ENCODE results near the gene MAS1L.
"Not testable (repeated sequence)": the region's sequence is repeated elsewhere in the genome, so short reads cannot be mapped to it uniquely, and the experiment has no call there.

The MAS1L gene

GRCh38 chr6:29478740-29479139 lies 9.0 kb downstream of the MAS1L start:
- no peak for DNase-seq

- DNase-seq, result no peak
Measured at GRCh38 chr6:29477923-29478450, 9.8 kb downstream of the MAS1L start.

- DNase-seq, result no peak
Measured at GRCh38 chr6:29474996-29475395, 12.8 kb downstream of the MAS1L start.

- DNase-seq, result no peak
Measured at GRCh38 chr6:29466241-29466640, 21.5 kb downstream of the MAS1L start.

- no peak for DNase-seq
Measured at GRCh38 chr6:29465801-29466200, 22.0 kb downstream of the MAS1L start.

GRCh38 chr6:29465279-29465678 lies 22.5 kb downstream of the MAS1L start:
- no peak for DNase-seq

GRCh38 chr6:29462022-29462421 lies 25.7 kb downstream of the MAS1L start:
- no peak for DNase-seq

GRCh38 chr6:29461021-29461814 lies 26.5 kb downstream of the MAS1L start:
- no peak for DNase-seq

- no peak for DNase-seq
Measured at GRCh38 chr6:29456971-29457370, 30.8 kb downstream of the MAS1L start, which contains the start of the genes OR11A1 and OR2H1. Gene OR11A1 (minus strand): TSS chr6:29457071. CDS start chr6:29427641, 29,430 bp downstream. Gene OR2H1 (plus strand): TSS chr6:29457155. CDS start chr6:29461770, 4,615 bp downstream.

- no peak for DNase-seq
Measured at GRCh38 chr6:29451471-29452193, 36.1 kb downstream of the MAS1L start.

GRCh38 chr6:29447670-29448069 lies 40.1 kb downstream of the MAS1L start:
- no peak for DNase-seq

GRCh38 chr6:29444031-29444430 lies 43.7 kb downstream of the MAS1L start:
- DNase-seq, result not testable (repeated sequence)

- DNase-seq, result no peak
Measured at GRCh38 chr6:29442719-29443118, 45.0 kb downstream of the MAS1L start.

- DNase-seq, result no peak
Measured at GRCh38 chr6:29439006-29439405, 48.8 kb downstream of the MAS1L start, which contains the start of gene OR10C1. Gene OR10C1 (plus strand): TSS chr6:29439306. CDS start chr6:29440016, 710 bp downstream.

GRCh38 chr6:29436730-29437129 lies 51.0 kb downstream of the MAS1L start:
- not testable (repeated sequence) for DNase-seq

Data from NCI-H446 (cell line).